ACC112 (cell line): ENCODE data around the gene SOX6.
"Not testable (repeated sequence)": the region's sequence is repeated elsewhere in the genome, so short reads cannot be mapped to it uniquely, and the experiment has no call there.

Source experiments
- H2AFZ ChIP-seq: fragments of 200-600 bp; sonication (generic); one replicate; pipeline ENCODE4 v1.6.0; 2017; ENCODE audit warnings: antibody characterized with exemption, low read length; ENCODE audit not compliant: unreplicated experiment
- H3K27ac ChIP-seq: fragments of 200-600 bp; sonication (generic); 2 replicates; pipeline ENCODE4 v1.5.1; 2014; ENCODE audit warnings: low read depth, mild to moderate bottlenecking, antibody characterized with exemption, low read length, moderate library complexity
- H3K27me3 ChIP-seq: fragments of 200-600 bp; sonication (generic); 2 replicates; pipeline ENCODE4 v1.6.1; 2014; ENCODE audit warnings: mild to moderate bottlenecking, antibody characterized with exemption, low read length, moderate library complexity, mixed read lengths; ENCODE audit not compliant: insufficient read depth
- H3K36me3 ChIP-seq: fragments of 200-600 bp; sonication (generic); 2 replicates; pipeline ENCODE4 v1.6.1; 2016; ENCODE audit warnings: mild to moderate bottlenecking, antibody characterized with exemption, low read length, moderate library complexity, mixed read lengths; ENCODE audit not compliant: insufficient read depth
- H3K4me1 ChIP-seq: fragments of 200-600 bp; sonication (generic); one replicate; pipeline ENCODE4 v1.6.1; 2016; ENCODE audit warnings: low read length, mixed read lengths; ENCODE audit not compliant: insufficient read depth, unreplicated experiment, control insufficient read depth
- H3K4me3 ChIP-seq: fragments of 200-600 bp; sonication (generic); 2 replicates; pipeline ENCODE4 v1.5.1; 2014; ENCODE audit warnings: mild to moderate bottlenecking, low read depth, low read length
- H3K79me2 ChIP-seq: fragments of 200-600 bp; sonication (generic); one replicate; pipeline ENCODE4 v1.6.0; 2016; ENCODE audit warnings: low read length; ENCODE audit not compliant: control insufficient read depth, unreplicated experiment, insufficient read depth

SOX6 gene

GRCh38 chr11:16029151-16029550 lies 327.2 kb downstream of the SOX6 start:
- not testable (repeated sequence) for H3K27ac ChIP-seq, H3K4me1 ChIP-seq, H3K79me2 ChIP-seq, H3K36me3 ChIP-seq, H2AFZ ChIP-seq, H3K27me3 ChIP-seq, H3K4me3 ChIP-seq

GRCh38 chr11:16028419-16028818 lies 327.9 kb downstream of the SOX6 start:
- no peak overlapping the region for H2AFZ ChIP-seq
- H3K4me1 ChIP-seq, result no peaks in the 10 kb centered on the region
- H3K36me3 ChIP-seq, result no peaks in the 10 kb centered on the region
- H3K27ac ChIP-seq, result no peak overlapping the region
- peaks cover 5% of the 10 kb centered on the region for H3K27me3 ChIP-seq
- no peak overlapping the region for H3K4me3 ChIP-seq
- no peaks in the 10 kb centered on the region for H3K79me2 ChIP-seq

- Histone ChIP-seq H3K4me3 (no peak overlapping the region), H3K27ac (no peak overlapping the region), H3K4me1 (no peaks in the 10 kb centered on the region), H3K27me3 (peaks cover 5% of the 10 kb centered on the region), H3K79me2 (no peaks in the 10 kb centered on the region), H3K36me3 (no peaks in the 10 kb centered on the region), H2AFZ (no peak overlapping the region)
Measured at GRCh38 chr11:16027621-16028020, 328.7 kb downstream of the SOX6 start.

GRCh38 chr11:16026849-16027248 lies 329.5 kb downstream of the SOX6 start:
- Histone ChIP-seq H3K27ac (no peak overlapping the region), H3K27me3 (peaks cover 5% of the 10 kb centered on the region), H3K79me2 (no peaks in the 10 kb centered on the region), H3K4me3 (no peak overlapping the region), H2AFZ (no peak overlapping the region), H3K36me3 (no peaks in the 10 kb centered on the region), H3K4me1 (no peaks in the 10 kb centered on the region)

- Histone ChIP-seq H2AFZ (no peak overlapping the region), H3K27ac (no peak overlapping the region), H3K4me3 (no peak overlapping the region), H3K27me3 (peaks cover 13% of the 10 kb centered on the region), H3K36me3 (no peaks in the 10 kb centered on the region), H3K4me1 (no peaks in the 10 kb centered on the region), H3K79me2 (no peaks in the 10 kb centered on the region)
Measured at GRCh38 chr11:16018931-16019330, 337.4 kb downstream of the SOX6 start.

- Histone ChIP-seq H3K79me2 (no peaks in the 10 kb centered on the region), H3K27ac (no peak overlapping the region), H3K27me3 (peaks cover 9% of the 10 kb centered on the region; the same call in 1 of the 2 replicates), H3K4me1 (no peaks in the 10 kb centered on the region), H2AFZ (no peak overlapping the region), H3K4me3 (no peak overlapping the region), H3K36me3 (no peaks in the 10 kb centered on the region)
Measured at GRCh38 chr11:16016468-16016829, 339.9 kb downstream of the SOX6 start.

- no peaks in the 10 kb centered on the region for H3K79me2 ChIP-seq
- peaks cover 9% of the 10 kb centered on the region; the same call in 1 of the 2 replicates for H3K27me3 ChIP-seq
- no peaks in the 10 kb centered on the region for H3K4me1 ChIP-seq
- no peaks in the 10 kb centered on the region for H3K36me3 ChIP-seq
- H3K4me3 ChIP-seq, result no peak overlapping the region
- H3K27ac ChIP-seq, result no peak overlapping the region
- no peak overlapping the region for H2AFZ ChIP-seq
Measured at GRCh38 chr11:16015741-16016467, 340.4 kb downstream of the SOX6 start.

GRCh38 chr11:16013649-16014275 lies 342.6 kb downstream of the SOX6 start:
- H3K4me3 ChIP-seq, result no peak overlapping the region
- no peak overlapping the region for H3K27ac ChIP-seq
- H3K4me1 ChIP-seq, result no peaks in the 10 kb centered on the region
- H2AFZ ChIP-seq, result no peak overlapping the region
- H3K36me3 ChIP-seq, result no peaks in the 10 kb centered on the region
- H3K79me2 ChIP-seq, result no peaks in the 10 kb centered on the region
- H3K27me3 ChIP-seq, result peaks cover 20% of the 10 kb centered on the region; the same call in 1 of the 2 replicates

GRCh38 chr11:16013242-16013641 lies 343.1 kb downstream of the SOX6 start:
- Histone ChIP-seq H3K4me1 (no peaks in the 10 kb centered on the region), H3K36me3 (no peaks in the 10 kb centered on the region), H2AFZ (no peak overlapping the region)

GRCh38 chr11:16012125-16012751 lies 344.1 kb downstream of the SOX6 start:
- Histone ChIP-seq H3K4me1 (no peaks in the 10 kb centered on the region), H3K36me3 (no peaks in the 10 kb centered on the region), H3K79me2 (no peaks in the 10 kb centered on the region), H3K4me3 (no peak overlapping the region), H3K27me3 (peaks cover 32% of the 10 kb centered on the region; the same call in 1 of the 2 replicates), H2AFZ (no peak overlapping the region), H3K27ac (no peak overlapping the region)

More at GRCh38 chr11:16013242-16013641, 343.1 kb downstream of the SOX6 start:
- Histone ChIP-seq H3K27me3 (peaks cover 24% of the 10 kb centered on the region; the same call in 1 of the 2 replicates), H3K79me2 (no peaks in the 10 kb centered on the region), H3K27ac (no peak overlapping the region), H3K4me3 (no peak overlapping the region)
